Esophagus muscularis mucosa (tissue), 4 donors: ENCODE results near the gene CTXND2. TPM values are rescaled to one million over a fixed set of nuclear protein-coding genes. Genes with fewer than 3 reads are reported as not detected.
"Not testable (repeated sequence)": the region's sequence is repeated elsewhere in the genome, so short reads cannot be mapped to it uniquely, and the experiment has no call there.

ENCODE experiments used
- DNase-seq: peaks from one replicate; pipeline ENCODE4 v3.0.0-alpha.2; 2017; ENCODE audit errors: extremely low spot score
- H3K27ac ChIP-seq, 4 donors: fragments of 200-600 bp; sonication (generic); replicated peaks in 1 of 4; 1 replicate in 3 of 4; 2 replicates in 1 of 4; pipeline ENCODE4 v1.5.1; 2016 to 2019; ENCODE audit warnings: mild to moderate bottlenecking in 1 of 4
- H3K27me3 ChIP-seq, 4 donors: fragments of 200-600 bp; sonication (generic); one replicate each; pipeline versions ENCODE4 v1.5.1 to v1.6.0; 2016 to 2019
- H3K36me3 ChIP-seq, 4 donors: fragments of 200-600 bp; sonication (generic); one replicate each; pipeline ENCODE4 v1.5.1; 2016 to 2019
- H3K4me1 ChIP-seq, 4 donors: fragments of 200-600 bp; sonication (generic); one replicate each; pipeline ENCODE4 v1.5.1; 2016 to 2019
- H3K4me3 ChIP-seq, 4 donors: fragments of 200-600 bp; sonication (generic); 1 replicate in 2 of 4; 2 replicates in 2 of 4; pipeline ENCODE4 v1.5.1; 2016 to 2019; ENCODE audit warnings: mild to moderate bottlenecking in 4 of 4, moderate library complexity in 1 of 4
- H3K9me3 ChIP-seq, 4 donors: fragments of 200-600 bp; sonication (generic); 1 replicate in 3 of 4; 2 replicates in 1 of 4; pipeline ENCODE4 v1.5.1; 2016 to 2019
- CTCF ChIP-seq, 3 experiments: fragments of 200-600 bp in 2 of 3; fragments of 450-650 bp in 1 of 3; sonication (generic) in 2 of 3; IDR thresholded peaks; one replicate each; pipeline ENCODE4 v1.5.1; 2017 to 2019; ENCODE audit warnings: antibody characterized with exemption in 3 of 3, mild to moderate bottlenecking in 2 of 3, moderate library complexity in 1 of 3
- EP300 ChIP-seq: sonication (generic); formaldehyde crosslinking; IDR thresholded peaks from one replicate; pipeline ENCODE4 v1.6.1; 2017; ENCODE audit warnings: antibody characterized with exemption
- POLR2A ChIP-seq: fragments of 450-650 bp; IDR thresholded peaks from one replicate; pipeline ENCODE4 v1.6.1; 2017; ENCODE audit warnings: antibody characterized with exemption, moderate library complexity, mild to moderate bottlenecking, low read depth
- POLR2AphosphoS5 ChIP-seq, 2 donors: sonication (generic); formaldehyde crosslinking; IDR thresholded peaks; one replicate each; pipeline ENCODE4 v1.6.1; 2017; ENCODE audit warnings: antibody characterized with exemption in 2 of 2
- WGBS: methylation state at CpG from one replicate; pipeline ENCODE4 v1.1.5; 2018; 5-methylcytosine and 5-hydroxymethylcytosine counted together
- intact Hi-C: fragments of 100-400 bp; cut with DNase I; formaldehyde crosslinking; loops from one replicate; pipeline ENCODE4 v1.15.1; 2023
- total RNA-seq, 4 donors: library from RNA; depleted of rRNA; stranded (reverse); fragments of >200 nt; gene quantifications; one replicate each; pipeline versions ENCODE4 v1.1.0 to v1.2.1, GENCODE V29; 2016

CTXND2 gene
- total RNA-seq, 4 donors from 2014 or later: not detected

- intact Hi-C loops: no loop called here
- no peak overlapping the region for H3K4me3 ChIP-seq
- WGBS: 76% methylated on average over 2 of the region's 2 CpGs
- no peak for DNase-seq
- H3K36me3 ChIP-seq: peaks cover 11 to 45% (median 27%) of the 10 kb centered on the region in 4 donors
- peaks cover 3 to 18% (median 13%) of the 10 kb centered on the region in 4 donors for H3K4me1 ChIP-seq
- no peaks in the 10 kb centered on the region for H3K27me3 ChIP-seq
- no peak overlapping the region for H3K27ac ChIP-seq
- TF ChIP-seq POLR2A: no peak
- TF ChIP-seq CTCF (IDR thresholded peaks at IDR 0.05): no peak
- no peak for TF ChIP-seq EP300
- TF ChIP-seq POLR2AphosphoS5 (IDR thresholded peaks at IDR 0.05): no peak
- no peaks in the 10 kb centered on the region for H3K9me3 ChIP-seq
Observed at GRCh38 chr1:150843474-150843873, 43.5 kb upstream of the CTXND2 start.

DNA sequence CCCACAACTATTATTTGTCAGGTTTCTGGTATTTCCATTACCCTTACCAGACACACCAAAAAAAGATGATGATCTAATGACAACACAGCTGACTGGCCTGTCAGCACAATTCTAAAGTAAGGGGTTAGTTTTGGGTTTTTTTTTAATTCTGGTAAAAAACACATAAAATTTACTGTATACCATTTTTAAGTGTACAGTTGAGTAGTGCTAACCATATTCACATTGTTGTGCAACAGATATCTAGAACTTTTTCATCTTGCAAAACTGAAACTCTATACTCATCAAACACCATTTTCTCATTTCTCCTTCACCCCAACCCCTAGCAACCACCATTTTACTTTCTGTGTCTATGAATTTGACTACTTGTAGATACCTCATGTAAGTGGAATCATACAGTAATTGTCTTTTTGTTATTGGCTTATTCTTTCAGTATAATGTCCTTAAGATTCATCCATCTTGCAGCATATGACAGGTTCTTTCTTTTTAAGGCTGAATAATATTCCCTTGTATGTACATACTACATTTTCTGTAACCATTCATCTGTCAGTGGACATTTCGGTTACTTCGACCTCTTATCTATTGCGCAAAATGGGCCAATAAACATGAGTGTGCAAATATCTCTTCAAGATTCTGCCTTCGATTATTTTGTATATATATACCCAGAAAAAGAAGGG is 40.3 kb upstream of the CTXND2 start:
- intact Hi-C loops: no loop called here
- Histone ChIP-seq H3K4me1 (peaks cover 3 to 15% (median 13%) of the 10 kb centered on the region in 4 donors), H3K27ac (no peak overlapping the region), H3K27me3 (no peaks in the 10 kb centered on the region), H3K36me3 (peaks cover 0 to 56% (median 33%) of the 10 kb centered on the region in 4 donors), H3K4me3 (no peak overlapping the region), H3K9me3 (no peaks in the 10 kb centered on the region)
- no peak for TF ChIP-seq CTCF (IDR thresholded peaks at IDR 0.05)
- TF ChIP-seq EP300: no peak
- no peak for TF ChIP-seq POLR2A
- no peak for TF ChIP-seq POLR2AphosphoS5 (IDR thresholded peaks at IDR 0.05)
- 89% methylated on average over 4 of the region's 4 CpGs for WGBS
- DNase-seq: no peak

- 95% methylated on average over 22 of the region's 49 CpGs for WGBS
Observed at GRCh38 chr1:150850801-150851362, 36.1 kb upstream of the CTXND2 start.

GRCh38 chr1:150852734-150853133 is 34.2 kb upstream of the CTXND2 start:
- H3K9me3 ChIP-seq, H3K4me1 ChIP-seq, intact Hi-C loops, DNase-seq, H3K27ac ChIP-seq, H3K4me3 ChIP-seq, H3K27me3 ChIP-seq: not testable (repeated sequence)
- 80% methylated on average over 3 of the region's 3 CpGs for WGBS
- H3K36me3 ChIP-seq: peaks cover 10 to 89% (median 64%) of the 10 kb centered on the region in 4 donors

More at GRCh38 chr1:150850801-150851362, 36.1 kb upstream of the CTXND2 start:
- DNase-seq, H3K27me3 ChIP-seq, intact Hi-C loops, H3K27ac ChIP-seq, H3K4me3 ChIP-seq, H3K4me1 ChIP-seq, H3K9me3 ChIP-seq: not testable (repeated sequence)
- peaks cover 7 to 75% (median 52%) of the 10 kb centered on the region in 4 donors for H3K36me3 ChIP-seq

- Histone ChIP-seq H3K27me3 (no peaks in the 10 kb centered on the region), H3K4me3 (no peak overlapping the region), H3K27ac (no peak overlapping the region), H3K4me1 (peaks cover 2 to 16% (median 11%) of the 10 kb centered on the region in 4 donors), H3K36me3 (peaks cover 0 to 11% (median 4%) of the 10 kb centered on the region in 4 donors), H3K9me3 (no peaks in the 10 kb centered on the region)
- WGBS: 92% methylated on average over 2 of the region's 2 CpGs
- intact Hi-C loops: no loop called here
- no peak for DNase-seq
- TF ChIP-seq CTCF (IDR thresholded peaks at IDR 0.05) (no peak), EP300 (no peak), POLR2A (no peak), POLR2AphosphoS5 (IDR thresholded peaks at IDR 0.05) (no peak)
Observed at GRCh38 chr1:150863724-150864123, 23.2 kb upstream of the CTXND2 start.

DNA sequence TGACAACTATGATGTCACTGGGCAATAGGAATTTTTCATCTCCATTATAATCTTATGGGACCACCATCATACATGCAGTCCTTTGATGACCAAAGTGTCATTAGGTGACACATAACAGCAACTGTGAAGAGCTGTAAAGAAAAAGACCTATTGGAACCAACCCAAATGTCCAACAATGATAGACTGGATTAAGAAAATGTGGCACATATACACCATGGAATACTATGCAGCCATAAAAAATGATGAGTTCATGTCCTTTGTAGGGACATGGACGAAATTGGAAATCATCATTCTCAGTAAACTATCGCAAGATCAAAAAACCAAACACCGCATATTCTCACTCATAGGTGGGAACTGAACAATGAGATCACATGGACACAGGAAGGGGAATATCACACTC is 22.7 kb upstream of the CTXND2 start:
- H3K9me3 ChIP-seq, H3K27ac ChIP-seq, DNase-seq, H3K4me3 ChIP-seq, H3K27me3 ChIP-seq, intact Hi-C loops: not testable (repeated sequence)
- H3K4me1 ChIP-seq: peaks cover 2 to 14% (median 12%) of the 10 kb centered on the region in 4 donors
- WGBS: 93% methylated on average over 2 of the region's 3 CpGs
- H3K36me3 ChIP-seq: peaks cover 0 to 13% (median 8%) of the 10 kb centered on the region in 4 donors
